HPDE6-E6E7 (cell line): ENCODE results near the gene QRICH1.
A peak's percentile ranks its signal among the peaks of the same experiment; 100 is the strongest.

Source experiments
- DNase-seq: peaks from one replicate; pipeline ENCODE4 v3.0.0; 2011; ENCODE audit warnings: missing footprints; ENCODE audit errors: extremely low spot score

The QRICH1 gene

GRCh38 chr3:49120096-49120437, 26.2 kb upstream of the QRICH1 start:
- no peak for DNase-seq

GRCh38 chr3:49119439-49119838, 25.6 kb upstream of the QRICH1 start:
- DNase-seq = no peak

- no peak for DNase-seq
Measured at GRCh38 chr3:49119036-49119435, 25.2 kb upstream of the QRICH1 start.

- no peak for DNase-seq
Measured at GRCh38 chr3:49112262-49112661, 18.4 kb upstream of the QRICH1 start.

GRCh38 chr3:49111347-49111746, 17.5 kb upstream of the QRICH1 start:
- no peak for DNase-seq

GRCh38 chr3:49110780-49111179, 16.9 kb upstream of the QRICH1 start:
- DNase-seq = no peak

- no peak for DNase-seq
Measured at GRCh38 chr3:49108346-49108745, 14.5 kb upstream of the QRICH1 start.

- peak; percentile 78 for DNase-seq
Measured at GRCh38 chr3:49104427-49105291, 10.8 kb upstream of the QRICH1 start, which contains the start of gene QARS1. QARS1 (minus strand) TSS chr3:49104757; CDS start chr3:49104733, 24 bp downstream.

GRCh38 chr3:49104052-49104426, 10.2 kb upstream of the QRICH1 start:
- no peak for DNase-seq

GRCh38 chr3:49100046-49100615, 6.3 kb upstream of the QRICH1 start:
- no peak for DNase-seq

GRCh38 chr3:49098910-49099630, 5.2 kb upstream of the QRICH1 start:
- no peak for DNase-seq

- no peak for DNase-seq
Measured at GRCh38 chr3:49098429-49098828, 4.6 kb upstream of the QRICH1 start.

- peak; percentile 1 for DNase-seq
Measured at GRCh38 chr3:49092938-49093852, 676 bp downstream of the QRICH1 start.

GRCh38 chr3:49081429-49081828, 12.4 kb downstream of the QRICH1 start:
- no peak for DNase-seq

- DNase-seq = no peak
Measured at GRCh38 chr3:49079270-49079669, 14.6 kb downstream of the QRICH1 start.

- DNase-seq = no peak
Measured at GRCh38 chr3:49076646-49077045, 17.2 kb downstream of the QRICH1 start.

- no peak for DNase-seq
Measured at GRCh38 chr3:49076116-49076515, 17.8 kb downstream of the QRICH1 start.

- no peak for DNase-seq
Measured at GRCh38 chr3:49058011-49058410, 35.9 kb downstream of the QRICH1 start.

- DNase-seq = no peak
Measured at GRCh38 chr3:49057268-49057667, 36.6 kb downstream of the QRICH1 start.

GRCh38 chr3:49054344-49054862, 39.5 kb downstream of the QRICH1 start:
- no peak for DNase-seq

- no peak for DNase-seq
Measured at GRCh38 chr3:49053543-49053942, 40.3 kb downstream of the QRICH1 start.
